GM21576 (cell line): Measurements from ENCODE around the gene KIAA1328.

Experiments used
- ATAC-seq: cut with Tn5 transposase; IDR thresholded peaks from one replicate; pipeline ENCODE4 v1.9.1; 2021; ENCODE audit warnings: mild to moderate bottlenecking, moderate library complexity; ENCODE audit not compliant: unreplicated experiment

KIAA1328 gene

GRCh38 chr18:37272841-37273240 is 443.9 kb downstream of the KIAA1328 start:
- no peak for ATAC-seq

GRCh38 chr18:37274309-37275236 is 445.6 kb downstream of the KIAA1328 start:
- ATAC-seq: no peak

- no peak for ATAC-seq
Observed at GRCh38 chr18:37275237-37275741, 446.4 kb downstream of the KIAA1328 start.

- ATAC-seq: no peak
Observed at GRCh38 chr18:37276111-37276890, 447.4 kb downstream of the KIAA1328 start.

- no peak for ATAC-seq
Observed at GRCh38 chr18:37277804-37278203, 448.9 kb downstream of the KIAA1328 start.
